ENCODE data around the gene CASP6.
"Not testable (repeated sequence)": the region's sequence is repeated elsewhere in the genome, so short reads cannot be mapped to it uniquely, and the experiment has no call there.

The CASP6 gene

GRCh38 chr4:109718759-109719158 lies 15.5 kb upstream of the CASP6 start:
- no peak for DNase-seq

GRCh38 chr4:109713500-109713899 lies 10.3 kb upstream of the CASP6 start:
- no peak for DNase-seq

DNA sequence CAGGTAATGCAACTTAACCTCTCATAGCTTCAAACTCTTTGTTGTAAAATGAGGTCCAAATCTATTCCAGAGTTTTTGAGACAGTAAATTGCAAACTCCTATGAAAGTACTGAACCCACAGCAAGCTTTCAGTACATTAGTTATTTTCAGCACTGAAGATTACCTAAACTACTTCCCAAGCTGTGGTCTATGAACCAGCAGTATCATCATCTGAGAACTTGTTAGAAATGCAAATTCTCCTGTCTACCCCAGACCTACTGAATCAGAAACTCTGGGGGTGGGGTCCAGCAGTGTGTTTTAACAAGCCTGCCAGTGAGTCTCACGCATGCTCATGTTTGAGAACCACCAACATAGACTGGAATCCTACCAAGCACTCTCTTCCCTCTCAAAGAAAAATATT lies 5.7 kb upstream of the CASP6 start:
- DNase-seq = no peak

DNA sequence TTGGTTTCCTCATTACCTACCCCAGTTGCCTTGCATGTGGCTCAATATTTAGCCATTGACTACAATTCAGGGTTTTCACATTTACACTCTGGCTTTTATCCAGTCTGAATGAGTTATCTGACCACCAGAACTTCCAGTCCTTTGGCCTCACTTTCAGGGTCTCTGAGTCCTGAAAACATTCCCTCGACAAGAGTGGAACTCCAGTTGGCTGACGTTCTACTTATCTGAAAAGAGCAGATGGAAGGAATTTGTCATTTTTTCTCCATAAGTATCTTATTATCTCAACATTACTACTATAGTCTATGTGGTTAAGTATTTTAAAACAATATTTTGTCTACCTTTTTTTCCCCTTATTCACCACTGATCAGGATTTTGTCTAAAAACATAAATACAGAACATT lies 5.2 kb upstream of the CASP6 start:
- DNase-seq = no peak

DNA sequence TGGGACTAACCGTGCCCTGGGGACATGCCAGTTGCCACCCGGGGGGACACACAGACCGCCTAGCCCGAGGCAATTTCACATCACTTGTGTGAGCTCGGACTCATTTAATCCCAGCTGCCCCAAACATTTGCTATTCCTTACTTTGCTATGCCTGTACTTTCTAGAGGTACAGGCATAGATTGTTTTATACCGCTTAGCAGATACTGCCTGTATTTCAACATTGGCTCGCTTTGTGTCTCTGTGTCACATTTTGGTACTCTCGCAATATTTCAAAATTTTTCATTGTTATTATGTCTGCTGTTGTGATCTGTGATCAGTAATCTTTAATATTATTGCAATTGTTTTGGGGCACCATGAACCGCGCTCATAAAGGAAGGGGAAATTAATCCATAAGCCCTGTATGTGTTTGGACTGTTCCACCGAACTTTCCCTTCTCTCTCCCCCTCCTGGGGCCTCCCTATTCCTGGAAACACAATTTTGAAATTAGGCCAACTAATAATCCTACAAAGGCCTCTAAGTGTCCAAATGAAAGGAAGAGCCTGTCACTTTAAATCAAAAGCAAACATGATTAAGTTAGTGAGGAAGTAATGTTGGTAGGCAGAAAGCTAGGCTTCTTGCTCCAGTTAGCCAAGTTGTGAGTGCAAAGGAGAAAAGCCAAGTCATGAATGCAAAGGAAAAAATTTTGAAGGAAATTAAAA lies 568 bp upstream of the CASP6 start:
- DNase-seq = no peak

DNA sequence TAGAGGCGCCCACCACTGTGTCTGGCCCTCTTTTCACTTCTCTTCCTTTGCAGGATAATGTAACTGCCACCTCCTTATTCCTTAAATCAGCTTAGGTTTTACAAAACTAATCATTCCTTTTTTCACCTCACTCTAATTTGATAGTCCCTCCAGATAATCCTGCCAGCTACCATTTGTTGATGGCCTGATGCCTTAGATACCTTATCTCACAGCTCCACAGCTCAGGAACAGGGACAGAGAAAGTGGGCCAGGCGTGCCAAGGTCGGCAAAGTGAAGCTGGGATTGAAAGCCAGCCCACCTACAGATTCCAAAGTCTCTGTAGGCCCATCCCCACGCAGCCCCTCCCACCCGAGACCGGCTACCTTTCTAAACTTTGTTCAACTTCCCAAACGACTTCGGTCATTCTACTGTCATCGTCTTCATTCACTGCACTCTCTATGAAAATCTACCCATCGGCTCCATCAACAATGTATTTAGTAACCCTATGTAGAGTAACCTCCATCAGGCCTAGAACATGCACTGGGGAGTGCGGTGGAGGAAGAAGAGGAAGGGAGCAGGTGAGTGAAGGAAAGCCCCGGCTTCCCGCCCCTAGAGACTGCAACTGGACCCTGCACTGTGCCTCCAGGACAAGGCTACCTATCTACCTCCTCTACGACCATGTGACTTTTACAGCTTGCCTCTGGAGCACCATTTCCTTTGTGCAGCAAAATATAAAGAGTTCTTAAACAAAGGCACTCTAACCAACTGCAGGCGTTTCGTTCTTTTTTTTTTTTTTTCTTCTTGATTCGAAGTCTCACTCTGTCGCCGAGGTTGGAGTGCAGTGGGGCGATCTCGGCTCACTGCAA lies 1.5 kb downstream of the CASP6 start:
- DNase-seq = peak; percentile 9

DNA sequence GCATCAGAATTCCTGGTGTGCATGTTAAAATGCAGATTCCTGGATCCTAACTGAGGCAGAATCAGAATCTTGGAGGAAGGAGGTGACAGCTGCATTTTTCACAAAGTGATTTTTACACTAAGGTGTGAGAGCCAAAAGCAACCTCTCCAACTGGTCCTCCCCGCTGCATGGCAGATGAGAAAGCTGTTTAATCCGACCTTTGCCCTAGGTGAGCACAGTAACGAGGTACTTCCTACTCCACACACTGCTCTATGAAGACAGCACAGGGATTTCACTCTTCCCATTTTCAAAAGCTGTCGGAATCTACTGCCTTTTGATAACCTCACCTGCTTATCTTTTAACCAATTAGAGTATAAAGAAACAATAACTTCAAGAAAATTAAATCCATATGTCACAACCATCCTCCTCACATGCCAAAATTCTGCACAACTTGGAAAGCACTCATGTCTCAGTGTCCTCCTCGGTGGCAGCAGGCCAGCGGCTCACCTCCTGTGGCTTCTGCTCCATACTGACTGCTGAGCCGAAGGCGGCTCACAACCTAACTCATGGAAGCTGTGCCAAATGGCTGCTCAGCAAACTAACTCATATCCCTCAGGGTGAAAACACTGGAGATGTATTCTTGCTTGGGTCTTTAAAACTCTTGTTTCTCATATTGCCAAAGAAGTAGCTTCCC lies 3.6 kb downstream of the CASP6 start:
- no peak for DNase-seq

GRCh38 chr4:109698656-109699055 lies 4.6 kb downstream of the CASP6 start:
- DNase-seq = no peak

DNA sequence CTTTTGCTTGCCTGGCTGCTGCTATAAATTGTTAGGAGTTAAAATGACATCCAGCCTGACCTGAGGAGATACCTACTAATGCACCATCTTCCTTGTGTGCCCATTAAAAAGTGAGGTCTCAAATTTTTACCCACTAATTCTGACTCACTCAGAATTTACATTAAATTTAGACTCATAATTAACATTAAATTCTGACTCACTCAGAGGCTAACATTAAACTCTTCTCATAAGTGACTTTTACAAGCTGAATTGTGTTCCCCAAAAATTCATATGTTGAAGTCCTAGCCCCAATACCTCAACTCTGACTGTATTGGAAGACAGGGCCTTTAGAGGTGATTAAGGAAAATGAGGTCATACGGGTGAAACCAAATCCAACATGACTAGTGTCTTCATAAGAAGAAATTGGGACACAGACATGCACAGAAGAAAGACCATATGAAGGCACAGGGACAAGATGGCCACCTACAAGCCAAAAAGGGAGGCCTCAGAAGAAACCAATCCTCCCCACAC lies 11.8 kb downstream of the CASP6 start:
- no peak for DNase-seq

DNA sequence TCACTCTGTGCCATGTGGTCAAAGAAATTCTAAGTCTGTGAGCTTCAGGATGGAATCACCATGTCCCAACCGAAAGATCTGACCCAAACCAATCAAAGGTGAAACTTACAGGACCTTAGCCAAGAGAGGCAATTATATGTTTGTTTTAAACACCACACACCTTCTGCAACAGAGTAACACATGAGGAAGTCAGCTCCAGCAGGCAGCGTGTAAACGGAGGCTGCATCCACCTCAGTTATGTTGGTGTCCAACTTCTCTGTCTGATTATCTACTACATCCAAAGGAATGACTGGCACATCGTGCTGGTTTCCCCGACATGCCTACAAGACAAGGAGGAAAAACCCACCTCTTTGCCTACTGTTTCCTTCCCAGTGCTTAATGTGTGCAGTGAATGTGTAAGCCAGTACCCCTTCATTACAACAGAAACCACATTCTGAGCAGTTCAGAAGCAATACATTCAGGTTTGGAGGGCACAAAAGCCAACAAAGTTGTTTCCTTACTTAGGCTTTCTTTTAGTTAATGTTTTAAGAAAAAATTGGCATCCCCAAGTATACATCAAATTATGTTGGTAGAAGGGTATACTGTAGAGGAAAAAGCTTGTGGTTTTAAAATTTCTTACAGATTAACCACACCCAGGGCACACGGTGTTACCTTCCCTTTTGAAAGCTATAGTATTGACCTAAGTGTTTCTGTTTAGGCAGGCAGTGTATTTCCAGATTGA lies 12.4 kb downstream of the CASP6 start:
- DNase-seq = no peak

GRCh38 chr4:109684727-109685126 lies 18.5 kb downstream of the CASP6 start:
- no peak for DNase-seq

DNA sequence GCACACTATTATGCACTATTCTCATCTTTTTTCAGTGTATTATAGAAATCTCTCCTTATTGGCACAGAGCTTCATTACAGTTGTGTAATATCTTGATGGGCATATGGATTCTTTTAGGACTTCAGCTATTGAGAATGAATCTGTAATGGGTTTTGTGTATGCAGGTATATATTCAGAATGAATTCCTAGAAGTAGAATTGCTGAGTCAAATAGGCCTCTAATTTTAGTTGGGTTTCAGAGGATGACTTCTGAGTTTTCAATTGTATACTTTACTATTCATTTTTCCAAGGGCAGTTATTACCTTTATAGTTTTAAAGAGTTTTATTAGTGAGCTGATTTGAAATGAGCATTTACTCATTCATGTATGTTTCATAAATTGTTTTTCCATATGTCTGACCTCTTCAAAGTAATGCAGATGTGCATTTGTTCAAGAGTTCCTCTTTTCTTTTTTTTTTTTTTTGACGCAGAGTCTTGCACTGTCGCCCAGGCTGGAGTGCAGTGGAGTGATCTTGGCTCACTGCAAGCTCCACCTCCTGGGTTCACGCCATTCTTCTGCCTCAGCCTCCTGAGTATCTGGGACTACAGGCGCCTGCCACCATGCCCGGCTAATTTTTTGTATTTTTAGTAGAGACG lies 19.5 kb downstream of the CASP6 start:
- DNase-seq = no peak

- no peak for DNase-seq
Observed at GRCh38 chr4:109682875-109683274, 20.4 kb downstream of the CASP6 start.

- not testable (repeated sequence) for DNase-seq
Observed at GRCh38 chr4:109678925-109679324, 24.3 kb downstream of the CASP6 start.

DNA sequence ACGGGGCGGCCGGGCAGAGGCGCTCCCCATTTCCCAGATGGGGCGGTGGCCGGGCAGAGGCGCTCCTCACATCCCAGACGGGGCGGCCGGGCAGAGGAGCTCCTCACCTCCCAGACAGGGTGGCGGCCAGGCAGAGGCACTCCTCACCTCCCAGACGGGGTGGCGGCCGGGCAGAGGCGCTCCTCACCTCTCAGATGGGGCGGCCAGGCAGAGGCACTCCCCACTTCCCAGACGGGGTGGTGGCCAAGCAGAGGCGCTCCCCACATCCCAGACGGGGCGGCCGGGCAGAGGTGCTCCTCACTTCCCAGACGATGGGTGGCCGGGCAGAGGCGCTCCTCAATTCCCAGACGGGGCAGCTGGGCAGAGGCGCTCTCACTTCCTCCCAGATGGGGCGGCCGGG lies 24.8 kb downstream of the CASP6 start:
- DNase-seq = not testable (repeated sequence)

DNA sequence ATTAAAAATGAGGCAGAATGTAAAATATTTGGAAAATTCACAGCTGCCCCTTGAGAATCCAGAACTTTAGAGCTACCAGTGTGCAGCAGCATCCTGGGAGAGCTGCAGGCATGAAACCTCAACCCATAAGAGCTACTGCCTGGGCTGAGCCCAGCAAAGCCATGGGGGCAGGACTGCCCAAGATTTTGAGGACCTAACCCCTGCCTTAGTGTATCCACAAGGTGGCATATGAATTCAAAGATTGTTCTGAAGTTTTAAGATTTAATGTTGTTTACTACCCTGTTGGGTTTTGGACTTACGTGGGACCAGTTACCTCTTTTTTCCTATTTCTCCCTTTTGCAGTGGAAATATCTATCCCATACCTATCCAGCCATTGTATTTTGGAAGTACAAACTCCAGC lies 26.4 kb downstream of the CASP6 start:
- DNase-seq = peak; percentile 3

- no peak for DNase-seq
Observed at GRCh38 chr4:109675843-109676242, 27.4 kb downstream of the CASP6 start.

DNA sequence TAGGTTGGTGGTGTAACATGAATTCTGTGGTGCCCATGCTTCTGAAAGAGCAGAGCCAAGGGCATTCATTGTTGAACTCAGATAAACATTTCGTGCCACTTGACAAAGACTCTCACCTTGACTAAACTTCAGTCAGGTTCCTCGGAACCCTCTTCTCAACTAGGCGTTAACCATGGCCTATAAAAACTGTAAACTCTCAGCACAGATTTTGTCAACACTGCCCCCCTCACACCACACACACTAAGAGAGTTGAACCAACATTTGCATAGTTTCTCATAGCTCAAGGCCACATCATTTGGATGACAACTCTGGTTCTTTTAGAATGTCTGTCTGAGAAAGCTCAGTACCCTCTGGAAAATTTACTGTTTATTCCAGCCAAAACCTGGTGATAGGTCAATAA lies 28.1 kb downstream of the CASP6 start:
- no peak for DNase-seq

DNA sequence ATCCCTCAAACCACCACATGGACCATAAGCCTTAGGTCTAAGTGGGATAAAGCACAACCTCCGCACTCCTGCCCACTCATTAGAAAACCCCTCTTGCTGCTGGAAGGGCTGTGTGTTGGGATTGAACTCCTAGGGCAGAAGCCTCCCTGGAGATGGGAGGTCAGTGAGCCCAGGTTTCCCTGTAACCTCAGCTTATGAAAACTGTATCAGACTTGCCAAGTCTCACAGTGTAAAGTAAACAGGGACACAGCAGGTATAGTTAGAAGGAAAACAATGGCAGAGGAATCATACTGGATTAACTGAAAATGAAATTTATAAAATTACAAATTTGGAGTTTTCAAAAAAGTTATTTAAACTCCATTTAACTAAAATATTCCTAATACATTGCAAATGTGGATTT lies 29.9 kb downstream of the CASP6 start:
- DNase-seq = no peak

DNA sequence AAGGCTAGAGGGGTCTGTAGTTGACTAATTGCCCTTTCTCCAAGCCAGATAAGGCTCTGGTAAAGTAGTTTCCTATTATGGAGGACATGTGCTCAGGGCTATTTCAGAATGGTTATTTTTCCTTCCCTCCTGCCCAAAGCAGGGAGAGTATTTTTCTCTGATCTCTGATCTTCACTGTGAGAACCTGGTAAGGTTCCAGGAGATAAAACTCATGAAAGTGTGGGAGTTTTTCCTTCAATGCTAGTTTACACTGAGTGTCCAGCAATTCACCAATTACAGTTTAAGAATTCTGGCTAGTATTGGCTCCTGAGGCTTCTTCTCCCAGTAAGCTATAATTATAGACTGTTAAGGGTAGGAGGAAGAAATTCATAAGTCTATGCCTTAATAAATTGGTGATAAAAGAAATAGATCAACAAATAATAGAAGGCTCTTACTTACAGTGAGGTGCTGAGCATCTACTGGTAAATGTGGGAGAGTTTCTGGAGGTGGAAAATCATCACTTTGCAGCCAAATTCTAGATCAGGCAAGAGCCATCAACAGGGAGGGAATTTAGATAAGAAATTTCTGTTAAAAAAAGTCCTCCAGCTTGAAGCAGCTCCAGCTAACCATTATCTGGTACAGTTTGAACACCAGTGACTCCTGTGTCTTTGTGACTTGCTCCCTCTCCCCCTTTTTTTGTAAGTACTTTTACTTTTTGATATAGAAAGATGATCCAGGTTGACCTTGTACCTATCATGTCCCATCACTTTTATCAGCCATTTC lies 30.9 kb downstream of the CASP6 start:
- DNase-seq = no peak

DNA sequence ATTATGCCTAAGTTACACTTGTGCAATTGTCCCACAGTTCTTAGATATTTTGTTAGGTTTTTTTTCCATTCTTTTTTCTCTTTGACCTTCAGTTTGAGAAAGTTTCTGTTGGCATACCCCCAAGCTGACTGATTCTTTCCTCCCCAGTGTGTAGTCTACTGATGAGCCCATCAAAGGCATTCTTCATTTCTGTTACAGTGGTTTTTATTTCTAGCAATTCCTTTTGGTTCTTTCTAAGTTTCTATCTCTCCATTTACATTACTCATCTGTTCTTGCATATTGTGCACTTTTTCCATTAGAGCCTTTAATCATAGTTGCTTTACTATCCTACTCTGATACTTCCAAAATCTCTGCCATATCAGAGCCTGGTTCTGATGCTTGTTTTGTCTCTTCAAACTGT lies 31.9 kb downstream of the CASP6 start:
- no peak for DNase-seq
